Mucosa of stomach (tissue), 1 donor: ENCODE results near the gene GGACT.

Source experiments
- H3K27me3 ChIP-seq: one replicate; pipeline ENCODE4 v1.7.0; 2013; ENCODE audit warnings: mild to moderate bottlenecking, low read length; ENCODE audit not compliant: control insufficient read depth, insufficient read depth
- H3K36me3 ChIP-seq: one replicate; pipeline ENCODE4 v1.7.0; 2013; ENCODE audit warnings: low read length; ENCODE audit not compliant: control insufficient read depth, insufficient read depth
- H3K4me1 ChIP-seq: one replicate; pipeline ENCODE4 v1.7.0; 2013; ENCODE audit warnings: mild to moderate bottlenecking, low read length; ENCODE audit not compliant: control insufficient read depth, insufficient read depth
- H3K4me3 ChIP-seq: one replicate; pipeline ENCODE4 v1.7.0; 2013; ENCODE audit warnings: low read length
- H3K9ac ChIP-seq: one replicate; pipeline ENCODE4 v1.7.0; 2013; ENCODE audit warnings: mild to moderate bottlenecking, low read length, moderate library complexity
- H3K9me3 ChIP-seq: one replicate; pipeline ENCODE4 v1.7.0; 2013; ENCODE audit warnings: mild to moderate bottlenecking, low read length, moderate library complexity; ENCODE audit not compliant: control insufficient read depth
- donor health status: Pancreatic carcinoma.

GGACT gene

GRCh38 chr13:100534147-100534843 is 54.3 kb downstream of the GGACT start:
- no peak overlapping the region for H3K9ac ChIP-seq

GRCh38 chr13:100533588-100534041 is 55.0 kb downstream of the GGACT start:
- Histone ChIP-seq H3K9ac (no peak overlapping the region), H3K36me3 (no peaks in the 10 kb centered on the region)

More at GRCh38 chr13:100534147-100534843, 54.3 kb downstream of the GGACT start:
- H3K9me3 ChIP-seq: no peaks in the 10 kb centered on the region
- H3K27me3 ChIP-seq: no peaks in the 10 kb centered on the region
- no peak overlapping the region for H3K4me3 ChIP-seq
- no peaks in the 10 kb centered on the region for H3K36me3 ChIP-seq
- H3K4me1 ChIP-seq: peaks cover 12% of the 10 kb centered on the region

GRCh38 chr13:100532836-100533435 is 55.7 kb downstream of the GGACT start:
- Histone ChIP-seq H3K9ac (no peak overlapping the region), H3K27me3 (no peaks in the 10 kb centered on the region), H3K4me1 (peaks cover 12% of the 10 kb centered on the region), H3K36me3 (no peaks in the 10 kb centered on the region), H3K9me3 (no peaks in the 10 kb centered on the region), H3K4me3 (no peak overlapping the region)

More at GRCh38 chr13:100533588-100534041, 55.0 kb downstream of the GGACT start:
- peaks cover 12% of the 10 kb centered on the region for H3K4me1 ChIP-seq
- no peak overlapping the region for H3K4me3 ChIP-seq
- H3K27me3 ChIP-seq: no peaks in the 10 kb centered on the region
- no peaks in the 10 kb centered on the region for H3K9me3 ChIP-seq

GRCh38 chr13:100532090-100532766 is 56.4 kb downstream of the GGACT start:
- Histone ChIP-seq H3K36me3 (no peaks in the 10 kb centered on the region), H3K27me3 (no peaks in the 10 kb centered on the region), H3K4me3 (no peak overlapping the region), H3K4me1 (peaks cover 12% of the 10 kb centered on the region), H3K9ac (no peak overlapping the region), H3K9me3 (no peaks in the 10 kb centered on the region)

- Histone ChIP-seq H3K36me3 (no peaks in the 10 kb centered on the region), H3K9me3 (no peaks in the 10 kb centered on the region), H3K4me3 (no peak overlapping the region), H3K9ac (no peak overlapping the region), H3K27me3 (no peaks in the 10 kb centered on the region), H3K4me1 (peaks cover 12% of the 10 kb centered on the region)
Measured at GRCh38 chr13:100530671-100531213, 57.8 kb downstream of the GGACT start.

- no peaks in the 10 kb centered on the region for H3K27me3 ChIP-seq
- H3K9ac ChIP-seq: no peak overlapping the region
- H3K4me3 ChIP-seq: no peak overlapping the region
- H3K4me1 ChIP-seq: peaks cover 12% of the 10 kb centered on the region
- no peaks in the 10 kb centered on the region for H3K36me3 ChIP-seq
- no peaks in the 10 kb centered on the region for H3K9me3 ChIP-seq
Measured at GRCh38 chr13:100529666-100530377, 58.8 kb downstream of the GGACT start.

- Histone ChIP-seq H3K4me1 (peaks cover 11% of the 10 kb centered on the region), H3K9ac (no peak overlapping the region), H3K9me3 (no peaks in the 10 kb centered on the region), H3K27me3 (no peaks in the 10 kb centered on the region), H3K4me3 (no peak overlapping the region), H3K36me3 (no peaks in the 10 kb centered on the region)
Measured at GRCh38 chr13:100528820-100529219, 59.8 kb downstream of the GGACT start.

- no peaks in the 10 kb centered on the region for H3K36me3 ChIP-seq
- no peaks in the 10 kb centered on the region for H3K9me3 ChIP-seq
Measured at GRCh38 chr13:100528353-100528752, 60.2 kb downstream of the GGACT start.

GRCh38 chr13:100527644-100528043 is 60.9 kb downstream of the GGACT start:
- Histone ChIP-seq H3K4me3 (no peak overlapping the region), H3K27me3 (no peaks in the 10 kb centered on the region), H3K36me3 (no peaks in the 10 kb centered on the region), H3K9ac (no peak overlapping the region), H3K4me1 (no peaks in the 10 kb centered on the region), H3K9me3 (no peaks in the 10 kb centered on the region)

More at GRCh38 chr13:100528353-100528752, 60.2 kb downstream of the GGACT start:
- Histone ChIP-seq H3K4me1 (peaks cover 6% of the 10 kb centered on the region), H3K27me3 (no peaks in the 10 kb centered on the region), H3K9ac (no peak overlapping the region), H3K4me3 (no peak overlapping the region)

GRCh38 chr13:100526318-100527000 is 62.1 kb downstream of the GGACT start:
- no peaks in the 10 kb centered on the region for H3K36me3 ChIP-seq
- H3K4me3 ChIP-seq: no peak overlapping the region
- no peaks in the 10 kb centered on the region for H3K9me3 ChIP-seq
- no peak overlapping the region for H3K9ac ChIP-seq
- H3K4me1 ChIP-seq: no peaks in the 10 kb centered on the region
- H3K27me3 ChIP-seq: no peaks in the 10 kb centered on the region
